GM23338 (cell line): ENCODE measurements around the gene PFKFB3. TPM values are rescaled to one million over a fixed set of nuclear protein-coding genes. Genes with fewer than 3 reads are reported as not detected.
"Not testable (repeated sequence)": the region's sequence is repeated elsewhere in the genome, so short reads cannot be mapped to it uniquely, and the experiment has no call there.

Experiments
- ATAC-seq: fragments of 200-7000 bp; cut with Tn5 transposase; 3 replicates; pipeline ENCODE4 v1.9.1; 2020
- DNase-seq: peaks from one replicate; pipeline ENCODE4 v3.0.0-alpha.2; 2015; ENCODE audit warnings: low spot score
- H2AFZ ChIP-seq: fragments of 200-600 bp; sonication (generic); 2 replicates; pipeline ENCODE4 v1.8.0; 2016; ENCODE audit warnings: antibody characterized with exemption, mild to moderate bottlenecking, moderate library complexity
- H3F3A ChIP-seq: fragments of 200-600 bp; sonication (generic); replicated peaks from 2 replicates; pipeline ENCODE4 v1.8.0; 2017; ENCODE audit warnings: antibody characterized with exemption, mixed run types, low read depth
- H3K27ac ChIP-seq: fragments of 200-600 bp; sonication (generic); 2 replicates; pipeline ENCODE4 v1.6.1; 2016; ENCODE audit warnings: low read depth
- H3K27me3 ChIP-seq: fragments of 200-600 bp; sonication (generic); 2 replicates; pipeline ENCODE4 v1.8.0; 2016; ENCODE audit warnings: mild to moderate bottlenecking, mixed run types, moderate library complexity; ENCODE audit not compliant: insufficient read depth
- H3K36me3 ChIP-seq: fragments of 200-600 bp; sonication (generic); 2 replicates; pipeline ENCODE4 v1.8.0; 2016; ENCODE audit warnings: mild to moderate bottlenecking; ENCODE audit not compliant: insufficient read depth
- H3K4me1 ChIP-seq: fragments of 200-600 bp; sonication (generic); 2 replicates; pipeline ENCODE4 v1.8.0; 2016; ENCODE audit warnings: mild to moderate bottlenecking, moderate library complexity; ENCODE audit not compliant: insufficient read depth
- H3K4me2 ChIP-seq: fragments of 200-600 bp; sonication (generic); 2 replicates; pipeline ENCODE4 v1.7.1; 2017; ENCODE audit warnings: mixed run types
- H3K4me3 ChIP-seq: fragments of 200-600 bp; sonication (generic); 2 replicates; pipeline ENCODE4 v1.6.1; 2016; ENCODE audit warnings: mixed run types
- H3K79me2 ChIP-seq: fragments of 200-600 bp; sonication (generic); replicated peaks from 2 replicates; pipeline ENCODE4 v1.8.0; 2017; ENCODE audit warnings: mild to moderate bottlenecking; ENCODE audit not compliant: insufficient read depth
- H3K9me2 ChIP-seq: fragments of 200-600 bp; sonication (generic); 2 replicates; pipeline ENCODE4 v1.8.0; 2017; ENCODE audit not compliant: insufficient read depth
- H4K20me1 ChIP-seq: fragments of 200-600 bp; sonication (generic); replicated peaks from 2 replicates; pipeline ENCODE4 v1.8.0; 2017; ENCODE audit warnings: mild to moderate bottlenecking; ENCODE audit not compliant: insufficient read depth
- H3K27ac Mint-ChIP-seq: 2 replicates; pipeline ENCODE4 v1.8.0; 2020; ENCODE audit warnings: inconsistent platforms, mild to moderate bottlenecking, moderate library complexity, mixed read lengths
- H3K27me3 Mint-ChIP-seq: 3 replicates; pipeline ENCODE4 v1.8.0; 2022; ENCODE audit warnings: low read depth, mild to moderate bottlenecking, moderate library complexity, mixed read lengths, inconsistent platforms; ENCODE audit not compliant: insufficient read depth, poor library complexity
- H3K36me3 Mint-ChIP-seq: 3 replicates; pipeline ENCODE4 v1.8.0; 2021; ENCODE audit warnings: low read depth, mild to moderate bottlenecking, inconsistent platforms, moderate library complexity, mixed read lengths
- H3K4me1 Mint-ChIP-seq: 3 replicates; pipeline ENCODE4 v1.8.0; 2020; ENCODE audit warnings: mild to moderate bottlenecking, inconsistent platforms, mixed read lengths
- H3K4me3 Mint-ChIP-seq: 3 replicates; pipeline ENCODE4 v1.8.0; 2021; ENCODE audit warnings: moderate library complexity, mild to moderate bottlenecking, inconsistent platforms, mixed read lengths
- H3K9me3 Mint-ChIP-seq: 3 replicates; pipeline ENCODE4 v1.8.0; 2020; ENCODE audit warnings: moderate library complexity, mild to moderate bottlenecking, inconsistent platforms, mixed read lengths
- ETS1 ChIP-seq: IDR thresholded peaks from 2 replicates; pipeline ENCODE4 v1.6.1; 2016; ENCODE audit warnings: antibody characterized with exemption
- EZH2 ChIP-seq: fragments of 200-600 bp; sonication (generic); IDR thresholded peaks from one replicate; pipeline ENCODE4 v1.8.0; 2017; ENCODE audit warnings: antibody characterized with exemption, mild to moderate bottlenecking, low read depth; ENCODE audit not compliant: unreplicated experiment
- EZH2phosphoT487 ChIP-seq: fragments of 200-600 bp; sonication (generic); IDR thresholded peaks from one replicate; pipeline ENCODE4 v1.8.1; 2018; ENCODE audit warnings: antibody characterized with exemption; ENCODE audit not compliant: unreplicated experiment
- POLR2AphosphoS5 ChIP-seq: IDR thresholded peaks from 2 replicates; pipeline ENCODE4 v1.6.1; 2016; ENCODE audit warnings: antibody characterized with exemption, low read depth
- ZNF331 ChIP-seq: fragments of 250-450 bp; sonication (Bioruptor Pico); IDR thresholded peaks from 2 replicates; pipeline ENCODE4 v1.5.0; 2020; ENCODE audit warnings: low read depth, mild to moderate bottlenecking, moderate library complexity
- polyA plus RNA-seq: library from polyadenylated mRNA; unstranded; fragments of >200 nt; fragmentation: Nextera tagmentation; extraction: Ambion mirVana; gene quantifications from 2 replicates; pipeline ENCODE4 v1.2.1, GENCODE V29; 2016
- total RNA-seq: library from RNA; depleted of rRNA; stranded (reverse); fragments of >200 nt; shearing (Covaris generic); gene quantifications from 2 replicates; pipeline ENCODE4 v1.2.3, GENCODE V29; 2014
- TF ChIP-seq, protein P1 (sequence below): fragments of 250-450 bp; sonication (Bioruptor Pico); IDR thresholded peaks from 2 replicates; pipeline ENCODE4 v1.5.0; 2020; ENCODE audit warnings: mild to moderate bottlenecking, moderate library complexity

The PFKFB3 gene
- total and polyA plus RNA-seq, 2 experiments from 2014 or later: 9.5 to 26.8 TPM

DNA sequence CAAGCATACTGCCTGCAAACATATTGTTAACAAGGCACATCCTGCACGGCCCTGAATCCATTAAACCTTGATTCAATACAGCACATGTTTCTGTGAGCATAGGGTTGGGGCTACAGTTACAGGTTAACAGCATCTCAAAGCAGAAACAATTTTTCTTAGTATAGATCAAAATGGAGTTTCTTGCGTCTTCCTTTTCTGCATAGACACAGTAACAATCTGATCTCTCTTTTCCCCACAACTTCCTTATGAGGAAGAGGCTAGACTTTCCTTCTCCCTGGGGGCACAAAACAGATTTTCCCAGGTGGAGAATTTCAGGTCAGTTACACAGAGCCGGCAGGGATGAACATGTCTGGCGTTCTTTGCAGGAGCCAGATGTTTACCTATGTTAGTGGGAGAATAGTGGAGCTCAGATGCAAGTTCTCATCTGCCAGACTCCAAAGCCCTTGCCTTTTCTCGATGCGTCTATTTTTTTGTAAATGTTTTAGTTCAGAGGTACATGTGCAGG, 37.5 kb upstream of the PFKFB3 start:
- Histone ChIP-seq H3K36me3 (no peaks in the 10 kb centered on the region), H3K9me2 (no peaks in the 10 kb centered on the region), H3F3A (no peaks in the 10 kb centered on the region), H2AFZ (no peak overlapping the region), H3K4me3 (no peak overlapping the region), H4K20me1 (peaks cover 10% of the 10 kb centered on the region), H3K27ac (no peak overlapping the region), H3K27me3 (no peaks in the 10 kb centered on the region), H3K79me2 (peaks cover 52% of the 10 kb centered on the region), H3K4me1 (peaks cover 9% of the 10 kb centered on the region; the same call in 1 of the 2 replicates), H3K4me2 (no peak overlapping the region)
- H3K4me3 Mint-ChIP-seq: peak overlapping the region; percentile 98
- H3K9me3 Mint-ChIP-seq: peaks cover 3% of the 10 kb centered on the region; the same call in 2 of the 3 replicates
- DNase-seq (no peak), ATAC-seq (no peak)
- H3K27me3 Mint-ChIP-seq: peaks cover 9% of the 10 kb centered on the region
- peaks cover 26% of the 10 kb centered on the region for H3K4me1 Mint-ChIP-seq
- H3K27ac Mint-ChIP-seq: no peak overlapping the region
- H3K36me3 Mint-ChIP-seq: peaks cover 12% of the 10 kb centered on the region; the same call in 1 of the 3 replicates
- TF ChIP-seq EZH2phosphoT487: no peak
- no peak for TF ChIP-seq POLR2AphosphoS5
- no peak for TF ChIP-seq ETS1
- no peak for TF ChIP-seq EZH2
- TF ChIP-seq, protein P1, sequence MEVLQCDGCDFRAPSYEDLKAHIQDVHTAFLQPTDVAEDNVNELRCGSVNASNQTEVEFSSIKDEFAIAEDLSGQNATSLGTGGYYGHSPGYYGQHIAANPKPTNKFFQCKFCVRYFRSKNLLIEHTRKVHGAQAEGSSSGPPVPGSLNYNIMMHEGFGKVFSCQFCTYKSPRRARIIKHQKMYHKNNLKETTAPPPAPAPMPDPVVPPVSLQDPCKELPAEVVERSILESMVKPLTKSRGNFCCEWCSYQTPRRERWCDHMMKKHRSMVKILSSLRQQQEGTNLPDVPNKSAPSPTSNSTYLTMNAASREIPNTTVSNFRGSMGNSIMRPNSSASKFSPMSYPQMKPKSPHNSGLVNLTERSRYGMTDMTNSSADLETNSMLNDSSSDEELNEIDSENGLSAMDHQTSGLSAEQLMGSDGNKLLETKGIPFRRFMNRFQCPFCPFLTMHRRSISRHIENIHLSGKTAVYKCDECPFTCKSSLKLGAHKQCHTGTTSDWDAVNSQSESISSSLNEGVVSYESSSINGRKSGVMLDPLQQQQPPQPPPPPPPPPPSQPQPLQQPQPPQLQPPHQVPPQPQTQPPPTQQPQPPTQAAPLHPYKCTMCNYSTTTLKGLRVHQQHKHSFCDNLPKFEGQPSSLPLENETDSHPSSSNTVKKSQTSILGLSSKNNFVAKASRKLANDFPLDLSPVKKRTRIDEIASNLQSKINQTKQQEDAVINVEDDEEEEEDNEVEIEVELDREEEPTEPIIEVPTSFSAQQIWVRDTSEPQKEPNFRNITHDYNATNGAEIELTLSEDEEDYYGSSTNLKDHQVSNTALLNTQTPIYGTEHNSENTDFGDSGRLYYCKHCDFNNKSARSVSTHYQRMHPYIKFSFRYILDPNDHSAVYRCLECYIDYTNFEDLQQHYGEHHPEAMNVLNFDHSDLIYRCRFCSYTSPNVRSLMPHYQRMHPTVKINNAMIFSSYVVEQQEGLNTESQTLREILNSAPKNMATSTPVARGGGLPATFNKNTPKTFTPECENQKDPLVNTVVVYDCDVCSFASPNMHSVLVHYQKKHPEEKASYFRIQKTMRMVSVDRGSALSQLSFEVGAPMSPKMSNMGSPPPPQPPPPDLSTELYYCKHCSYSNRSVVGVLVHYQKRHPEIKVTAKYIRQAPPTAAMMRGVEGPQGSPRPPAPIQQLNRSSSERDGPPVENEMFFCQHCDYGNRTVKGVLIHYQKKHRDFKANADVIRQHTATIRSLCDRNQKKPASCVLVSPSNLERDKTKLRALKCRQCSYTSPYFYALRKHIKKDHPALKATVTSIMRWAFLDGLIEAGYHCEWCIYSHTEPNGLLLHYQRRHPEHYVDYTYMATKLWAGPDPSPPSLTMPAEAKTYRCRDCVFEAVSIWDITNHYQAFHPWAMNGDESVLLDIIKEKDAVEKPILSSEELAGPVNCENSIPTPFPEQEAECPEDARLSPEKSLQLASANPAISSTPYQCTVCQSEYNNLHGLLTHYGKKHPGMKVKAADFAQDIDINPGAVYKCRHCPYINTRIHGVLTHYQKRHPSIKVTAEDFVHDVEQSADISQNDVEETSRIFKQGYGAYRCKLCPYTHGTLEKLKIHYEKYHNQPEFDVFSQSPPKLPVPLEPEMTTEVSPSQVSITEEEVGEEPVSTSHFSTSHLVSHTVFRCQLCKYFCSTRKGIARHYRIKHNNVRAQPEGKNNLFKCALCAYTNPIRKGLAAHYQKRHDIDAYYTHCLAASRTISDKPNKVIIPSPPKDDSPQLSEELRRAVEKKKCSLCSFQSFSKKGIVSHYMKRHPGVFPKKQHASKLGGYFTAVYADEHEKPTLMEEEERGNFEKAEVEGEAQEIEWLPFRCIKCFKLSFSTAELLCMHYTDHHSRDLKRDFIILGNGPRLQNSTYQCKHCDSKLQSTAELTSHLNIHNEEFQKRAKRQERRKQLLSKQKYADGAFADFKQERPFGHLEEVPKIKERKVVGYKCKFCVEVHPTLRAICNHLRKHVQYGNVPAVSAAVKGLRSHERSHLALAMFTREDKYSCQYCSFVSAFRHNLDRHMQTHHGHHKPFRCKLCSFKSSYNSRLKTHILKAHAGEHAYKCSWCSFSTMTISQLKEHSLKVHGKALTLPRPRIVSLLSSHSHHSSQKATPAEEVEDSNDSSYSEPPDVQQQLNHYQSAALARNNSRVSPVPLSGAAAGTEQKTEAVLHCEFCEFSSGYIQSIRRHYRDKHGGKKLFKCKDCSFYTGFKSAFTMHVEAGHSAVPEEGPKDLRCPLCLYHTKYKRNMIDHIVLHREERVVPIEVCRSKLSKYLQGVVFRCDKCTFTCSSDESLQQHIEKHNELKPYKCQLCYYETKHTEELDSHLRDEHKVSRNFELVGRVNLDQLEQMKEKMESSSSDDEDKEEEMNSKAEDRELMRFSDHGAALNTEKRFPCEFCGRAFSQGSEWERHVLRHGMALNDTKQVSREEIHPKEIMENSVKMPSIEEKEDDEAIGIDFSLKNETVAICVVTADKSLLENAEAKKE (CRISPR knock-in tag): no peak
- TF ChIP-seq ZNF331 (CRISPR knock-in tag): no peak

DNA sequence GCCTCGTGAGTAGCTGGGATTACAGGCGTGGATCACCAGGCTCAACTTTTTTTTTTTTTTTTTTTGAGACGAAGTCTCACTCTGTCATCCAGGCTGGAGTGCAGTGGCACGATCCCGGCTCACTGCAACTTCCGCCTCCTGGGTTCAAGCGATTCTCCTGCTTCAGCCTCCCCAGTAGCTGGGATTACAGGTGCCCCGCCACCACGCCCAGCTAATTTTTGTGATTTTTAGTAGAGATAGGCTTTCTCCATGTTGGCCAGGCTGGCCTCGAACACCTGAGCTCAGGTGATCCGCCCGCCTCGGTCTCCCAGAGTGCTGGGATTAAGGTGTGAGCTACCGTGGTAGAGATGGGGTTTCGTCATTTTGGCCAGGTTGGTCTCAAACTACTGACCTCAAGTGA, 36.8 kb upstream of the PFKFB3 start:
- H3K9me2 ChIP-seq, H3K4me2 ChIP-seq, H3K27ac ChIP-seq, H3K36me3 ChIP-seq, H3K4me3 ChIP-seq, H3K9me3 Mint-ChIP-seq, DNase-seq, H3K27me3 ChIP-seq, H2AFZ ChIP-seq, ATAC-seq, H3K27ac Mint-ChIP-seq, H3K4me3 Mint-ChIP-seq, H3F3A ChIP-seq, H3K4me1 ChIP-seq, H3K27me3 Mint-ChIP-seq: not testable (repeated sequence)
- H3K36me3 Mint-ChIP-seq: peaks cover 12% of the 10 kb centered on the region; the same call in 1 of the 3 replicates
- peaks cover 53% of the 10 kb centered on the region for H3K79me2 ChIP-seq
- H4K20me1 ChIP-seq: peaks cover 10% of the 10 kb centered on the region
- peaks cover 26% of the 10 kb centered on the region for H3K4me1 Mint-ChIP-seq
